IMR-90 (cell line): Measurements from ENCODE around the gene GOLGA8N. TPM values are rescaled to one million over a fixed set of nuclear protein-coding genes. Genes with fewer than 3 reads are reported as not detected.

Source experiments
- ATAC-seq: fragments of 200-7000 bp; cut with Tn5 transposase; 2 replicates; pipeline ENCODE4 v1.9.1; 2020; ENCODE audit warnings: low read depth, mild to moderate bottlenecking, moderate library complexity
- BruUV-seq: library from RNA; stranded (reverse); fragments of 400-500 nt; replicated peaks from 2 replicates; lab custom pipeline; 2021; lab: Mats Ljungman, UMichigan
- CTCF ChIA-PET: fragments of 300-600 bp; formaldehyde crosslinking; extraction: SDS; loops from one replicate; lab custom pipeline; 2021; ENCODE audit warnings: antibody characterized with exemption; lab: Yijun Ruan, JAX
- POLR2A ChIA-PET: fragments of 300-600 bp; sonication (Branson Sonifier 250); formaldehyde crosslinking; loops from one replicate; lab custom pipeline; 2022; ENCODE audit warnings: antibody characterized with exemption; ENCODE audit not compliant: unreplicated experiment; lab: Charles Lee
- DNase-seq: peaks from one replicate; pipeline ENCODE4 v3.0.0; 2013
- H2AFZ ChIP-seq: replicated peaks from 2 replicates; pipeline ENCODE3; 2013; ENCODE audit warnings: low read length, mild to moderate bottlenecking; ENCODE audit not compliant: poor library complexity
- H2AK5ac ChIP-seq: 2 replicates; pipeline ENCODE4 v1.6.1; 2013; ENCODE audit warnings: low read depth, low read length, inconsistent platforms
- H2AK9ac ChIP-seq: replicated peaks from 2 replicates; pipeline ENCODE3; 2013; ENCODE audit warnings: mild to moderate bottlenecking, low read depth, low read length, moderate library complexity; ENCODE audit not compliant: poor library complexity
- H2BK120ac ChIP-seq: 2 replicates; pipeline ENCODE4 v1.6.1; 2013; ENCODE audit warnings: low read depth, low read length, inconsistent platforms
- H2BK15ac ChIP-seq: 3 replicates; pipeline ENCODE4 v1.6.1; 2013; ENCODE audit warnings: low read depth, low read length, inconsistent platforms
- H2BK20ac ChIP-seq: 2 replicates; pipeline ENCODE4 v1.6.1; 2013; ENCODE audit warnings: low read depth, mild to moderate bottlenecking, inconsistent platforms, low read length, moderate library complexity
- H2BK5ac ChIP-seq: 2 replicates; pipeline ENCODE4 v1.6.1; 2013; ENCODE audit warnings: mild to moderate bottlenecking, low read depth, low read length, inconsistent platforms; ENCODE audit not compliant: poor library complexity, severe bottlenecking
- H3K14ac ChIP-seq: replicated peaks from 2 replicates; pipeline ENCODE4 v1.6.1; 2013; ENCODE audit warnings: low read depth, low read length, inconsistent platforms
- H3K18ac ChIP-seq: 2 replicates; pipeline ENCODE4 v1.6.1; 2013; ENCODE audit warnings: low read depth, low read length, control low read depth
- H3K23ac ChIP-seq: 2 replicates; pipeline ENCODE4 v1.6.1; 2013; ENCODE audit warnings: low read depth, low read length, inconsistent platforms
- H3K27ac ChIP-seq: 2 replicates; pipeline ENCODE4 v1.5.1; 2013; ENCODE audit warnings: mild to moderate bottlenecking, control low read depth, low read length; ENCODE audit not compliant: insufficient read depth
- H3K27me3 ChIP-seq: 2 replicates; pipeline ENCODE4 v1.6.1; 2013; ENCODE audit warnings: low read length; ENCODE audit not compliant: control insufficient read depth, insufficient read depth
- H3K36me3 ChIP-seq: 2 replicates; pipeline ENCODE4 v1.6.1; 2013; ENCODE audit warnings: low read length, mixed read lengths; ENCODE audit not compliant: control insufficient read depth, insufficient read depth
- H3K4ac ChIP-seq: 2 replicates; pipeline ENCODE4 v1.6.1; 2013; ENCODE audit warnings: low read depth, low read length, inconsistent platforms
- H3K4me1 ChIP-seq: 2 replicates; pipeline ENCODE4 v1.6.1; 2013; ENCODE audit warnings: low read length, mixed read lengths; ENCODE audit not compliant: control insufficient read depth, insufficient read depth
- H3K4me2 ChIP-seq: 2 replicates; pipeline ENCODE4 v1.6.1; 2013; ENCODE audit warnings: low read depth, mild to moderate bottlenecking, control low read depth, low read length, moderate library complexity
- H3K4me3 ChIP-seq: 2 replicates; pipeline ENCODE4 v1.5.1; 2013; ENCODE audit warnings: low read depth, mild to moderate bottlenecking, control low read depth, low read length, moderate library complexity; ENCODE audit not compliant: insufficient read depth
- H3K56ac ChIP-seq: 2 replicates; pipeline ENCODE4 v1.6.1; 2013; ENCODE audit warnings: low read length, inconsistent platforms; ENCODE audit not compliant: insufficient read depth; ENCODE audit errors: extremely low read depth
- H3K79me1 ChIP-seq, 2 experiments: 2 replicates each; pipeline ENCODE4 v1.6.1; 2013; ENCODE audit warnings: low read length in 2 of 2, inconsistent platforms in 1 of 2, low read depth in 1 of 2
- H3K9ac ChIP-seq: 2 replicates; pipeline ENCODE4 v1.6.1; 2013; ENCODE audit warnings: low read depth, low read length, control low read depth
- H3K9me1 ChIP-seq: 2 replicates; pipeline ENCODE4 v1.6.1; 2013; ENCODE audit warnings: low read length, inconsistent platforms; ENCODE audit not compliant: insufficient read depth
- H3K9me3 ChIP-seq: 2 replicates; pipeline ENCODE4 v1.6.1; 2013; ENCODE audit warnings: low read length; ENCODE audit not compliant: control insufficient read depth, insufficient read depth
- H4K20me1 ChIP-seq: 2 replicates; pipeline ENCODE4 v1.6.1; 2013; ENCODE audit warnings: low read length, inconsistent platforms; ENCODE audit not compliant: insufficient read depth
- H4K5ac ChIP-seq: 2 replicates; pipeline ENCODE4 v1.6.1; 2013; ENCODE audit warnings: mild to moderate bottlenecking, low read depth, low read length, control low read depth
- H4K8ac ChIP-seq, 2 experiments: 2 replicates each; pipeline ENCODE4 v1.6.1; 2013; ENCODE audit warnings: low read depth in 2 of 2, low read length in 2 of 2, control low read depth in 1 of 2, inconsistent platforms in 1 of 2
- H4K91ac ChIP-seq: 2 replicates; pipeline ENCODE4 v1.6.1; 2013; ENCODE audit warnings: low read depth, low read length, inconsistent platforms; ENCODE audit not compliant: insufficient read depth
- BHLHE40 ChIP-seq: fragments of 150-350 bp; IDR thresholded peaks from 2 replicates; pipeline ENCODE4 v1.6.1; 2016; ENCODE audit warnings: mild to moderate bottlenecking, low read depth, low read length
- CEBPB ChIP-seq: IDR thresholded peaks from 2 replicates; pipeline ENCODE4 v1.6.1; 2012; ENCODE audit warnings: low read depth, low read length, improper control_type of control experiment
- CHD1 ChIP-seq: IDR thresholded peaks from 2 replicates; pipeline ENCODE4 v1.6.1; 2012; ENCODE audit warnings: low read depth, low read length, improper control_type of control experiment
- ELK1 ChIP-seq: fragments of 150-350 bp; IDR thresholded peaks from 2 replicates; pipeline ENCODE4 v1.6.1; 2016; ENCODE audit warnings: low read depth, mild to moderate bottlenecking, low read length, moderate library complexity, borderline replicate concordance
- FOS ChIP-seq: fragments of 150-350 bp; IDR thresholded peaks from 2 replicates; pipeline ENCODE4 v1.6.1; 2016; ENCODE audit warnings: low read depth, low read length
- MAFK ChIP-seq: IDR thresholded peaks from 2 replicates; pipeline ENCODE4 v1.6.1; 2012; ENCODE audit warnings: low read depth, low read length, improper control_type of control experiment
- MAZ ChIP-seq: IDR thresholded peaks from 2 replicates; pipeline ENCODE4 v1.6.1; 2012; ENCODE audit warnings: low read depth, mild to moderate bottlenecking, low read length, improper control_type of control experiment, moderate library complexity, borderline replicate concordance
- NFE2L2 ChIP-seq: fragments of 150-350 bp; IDR thresholded peaks from 2 replicates; pipeline ENCODE4 v1.6.1; 2016; ENCODE audit warnings: low read depth, mild to moderate bottlenecking, low read length
- POLR2A ChIP-seq: IDR thresholded peaks from 2 replicates; pipeline ENCODE4 v1.6.1; 2012; ENCODE audit warnings: mild to moderate bottlenecking, low read depth, low read length
- RAD21 ChIP-seq: IDR thresholded peaks from 2 replicates; pipeline ENCODE4 v1.6.1; 2012; ENCODE audit warnings: low read length, improper control_type of control experiment
- RCOR1 ChIP-seq: IDR thresholded peaks from 2 replicates; pipeline ENCODE4 v1.6.1; 2012; ENCODE audit warnings: mild to moderate bottlenecking, low read length, improper control_type of control experiment; ENCODE audit not compliant: insufficient replicate concordance
- RFX5 ChIP-seq: IDR thresholded peaks from 2 replicates; pipeline ENCODE4 v1.8.0; 2012; ENCODE audit warnings: low read depth, mild to moderate bottlenecking, low read length, moderate library complexity
- SMC3 ChIP-seq: fragments of 150-350 bp; IDR thresholded peaks from 2 replicates; pipeline ENCODE4 v1.6.1; 2016; ENCODE audit warnings: low read depth, mild to moderate bottlenecking, antibody characterized with exemption, low read length, moderate library complexity
- WGBS, 2 experiments: methylation state at CpG; one replicate each; pipeline versions ENCODE4 v1.1.5 to v1.1.7; 2013; ENCODE audit warnings: missing lambda C conversion rate in 2 of 2; ENCODE audit not compliant: insufficient read length in 1 of 2; ENCODE audit errors: extremely low coverage in 2 of 2; 5-methylcytosine and 5-hydroxymethylcytosine counted together
- dilution Hi-C: fragments of 300-500 bp; cut with HindIII; formaldehyde crosslinking; loops from one replicate; pipeline ENCODE4 v1.14.3; 2018; ENCODE audit warnings: low sequenced_read_pairs; ENCODE audit not compliant: unreplicated experiment
- in situ Hi-C: fragments of 300-500 bp; cut with MboI; formaldehyde crosslinking; loops from 3 replicates; pipeline ENCODE4 v1.14.3; 2019; ENCODE audit warnings: low sequenced_read_pairs, inconsistent platforms, mixed read lengths
- intact Hi-C: fragments of 100-400 bp; cut with micrococcal nuclease; formaldehyde crosslinking; loops from 2 replicates; pipeline ENCODE4 v1.10.0; 2022
- polyA plus RNA-seq, 3 experiments: library from polyadenylated mRNA; depleted of rRNA; stranded (reverse); fragments of >200 nt; gene quantifications; 2 replicates each; pipeline ENCODE4 v1.2.3, GENCODE V29; 2012; ENCODE audit warnings: low replicate concordance in 1 of 3
- total RNA-seq: library from RNA; depleted of rRNA; stranded (reverse); fragments of >200 nt; gene quantifications from 2 replicates; pipeline ENCODE4 v1.2.3, GENCODE V29; 2012
- TF ChIP-seq, protein P1 (sequence below): fragments of 150-350 bp; IDR thresholded peaks from 2 replicates; pipeline ENCODE4 v1.6.1; 2017; ENCODE audit warnings: mild to moderate bottlenecking, antibody characterized with exemption, low read length, low read depth
- TF ChIP-seq, protein P2 (sequence below): conservative IDR thresholded peaks from 2 replicates; pipeline ENCODE4 v1.5.1; 2012; ENCODE audit warnings: mild to moderate bottlenecking, low read depth, low read length, improper control_type of control experiment

GOLGA8N gene
- total and polyA plus RNA-seq, 2 of the 4 experiments (the other 2 are of a cell fraction) = 0.72 to 1.8 TPM

- Histone ChIP-seq H3K4ac (peak within 1 kb of the TSS; percentile 42; the same call in 1 of the 2 replicates), H3K36me3 (no peaks in the 10 kb centered on the region; the same call in 1 of the 2 replicates), H3K18ac (peak within 1 kb of the TSS; percentile 55), H3K4me3 (peak within 1 kb of the TSS; percentile 44; the same call in 1 of the 2 replicates), H3K27ac (no peak within 1 kb of the TSS), H2AK9ac (peak within 1 kb of the TSS; percentile 11), H4K8ac (peak within 1 kb of the TSS; percentile 29 to 85; a peak in 2 of 4 replicates), H2BK120ac (peak within 1 kb of the TSS; percentile 44; the same call in 1 of the 2 replicates), H2AFZ (peak within 1 kb of the TSS; percentile 75), H2BK20ac (no peak within 1 kb of the TSS), H2BK5ac (no peak within 1 kb of the TSS), H4K5ac (peak within 1 kb of the TSS; percentile 78), H3K14ac (peak within 1 kb of the TSS; percentile 38; the same call in 1 of the 2 replicates), H2BK15ac (no peak within 1 kb of the TSS), H4K20me1 (no peaks in the 10 kb centered on the region), H3K27me3 (no peaks in the 10 kb centered on the region), H3K4me1 (peaks cover 12% of the 10 kb centered on the region), H3K9ac (peak within 1 kb of the TSS; percentile 9; the same call in 1 of the 2 replicates), H4K91ac (no peak within 1 kb of the TSS), H3K79me1 (peaks cover 6 to 12% of the 10 kb centered on the region in 2 experiments; a peak in 3 of 4 replicates), H2AK5ac (no peak within 1 kb of the TSS), H3K9me1 (peaks cover 12% of the 10 kb centered on the region; the same call in 1 of the 2 replicates), H3K56ac (no peak within 1 kb of the TSS), H3K4me2 (peak within 1 kb of the TSS; percentile 85), H3K9me3 (no peaks in the 10 kb centered on the region), H3K23ac (0 out of 2 replicates have a peak within 1 kb of the TSS, but pooled peaks have one; percentile 44)
- 22% methylated on average over 7 of the region's 22 CpGs; no CpG with 5 or more reads in 1 of the 2 experiments for WGBS, 2 experiments
- BruUV-seq = no TSS peak
- ChIA-PET CTCF (interaction anchor here (2.2 kb wide), 1 partner anchor 10 kb away, joined by 6 read pairs; no protein-coding TSS in a partner anchor), POLR2A (no interaction called here)
- intact Hi-C loops = no loop called here
- DNase-seq = peak; percentile 49
- in situ Hi-C loops = no loop called here
- dilution Hi-C loops = no loop called here
- peak; percentile 58 for ATAC-seq
- TF ChIP-seq RCOR1 (no peak), CHD1 (no peak), ELK1 (no peak), RFX5 (no peak), SMC3 (no peak), RAD21 (no peak), BHLHE40 (no peak), MAZ (no peak), POLR2A (no peak), FOS (no peak), MAFK (no peak), NFE2L2 (no peak), CEBPB (no peak)
- TF ChIP-seq, protein P1, sequence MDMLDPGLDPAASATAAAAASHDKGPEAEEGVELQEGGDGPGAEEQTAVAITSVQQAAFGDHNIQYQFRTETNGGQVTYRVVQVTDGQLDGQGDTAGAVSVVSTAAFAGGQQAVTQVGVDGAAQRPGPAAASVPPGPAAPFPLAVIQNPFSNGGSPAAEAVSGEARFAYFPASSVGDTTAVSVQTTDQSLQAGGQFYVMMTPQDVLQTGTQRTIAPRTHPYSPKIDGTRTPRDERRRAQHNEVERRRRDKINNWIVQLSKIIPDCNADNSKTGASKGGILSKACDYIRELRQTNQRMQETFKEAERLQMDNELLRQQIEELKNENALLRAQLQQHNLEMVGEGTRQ = no peak
- TF ChIP-seq, protein P2, sequence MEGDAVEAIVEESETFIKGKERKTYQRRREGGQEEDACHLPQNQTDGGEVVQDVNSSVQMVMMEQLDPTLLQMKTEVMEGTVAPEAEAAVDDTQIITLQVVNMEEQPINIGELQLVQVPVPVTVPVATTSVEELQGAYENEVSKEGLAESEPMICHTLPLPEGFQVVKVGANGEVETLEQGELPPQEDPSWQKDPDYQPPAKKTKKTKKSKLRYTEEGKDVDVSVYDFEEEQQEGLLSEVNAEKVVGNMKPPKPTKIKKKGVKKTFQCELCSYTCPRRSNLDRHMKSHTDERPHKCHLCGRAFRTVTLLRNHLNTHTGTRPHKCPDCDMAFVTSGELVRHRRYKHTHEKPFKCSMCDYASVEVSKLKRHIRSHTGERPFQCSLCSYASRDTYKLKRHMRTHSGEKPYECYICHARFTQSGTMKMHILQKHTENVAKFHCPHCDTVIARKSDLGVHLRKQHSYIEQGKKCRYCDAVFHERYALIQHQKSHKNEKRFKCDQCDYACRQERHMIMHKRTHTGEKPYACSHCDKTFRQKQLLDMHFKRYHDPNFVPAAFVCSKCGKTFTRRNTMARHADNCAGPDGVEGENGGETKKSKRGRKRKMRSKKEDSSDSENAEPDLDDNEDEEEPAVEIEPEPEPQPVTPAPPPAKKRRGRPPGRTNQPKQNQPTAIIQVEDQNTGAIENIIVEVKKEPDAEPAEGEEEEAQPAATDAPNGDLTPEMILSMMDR = no peak
Measured at GRCh38 chr15:32641517-32642059, 48.3 kb downstream of the GOLGA8N start, which contains the start of gene SCG5. SCG5 (plus strand) TSS chr15:32641710; CDS start chr15:32643593, 1,883 bp downstream.
